ENCODE results near the gene GH2. TPM values are rescaled to one million over a fixed set of nuclear protein-coding genes. Genes with fewer than 3 reads are reported as not detected.
"Not testable (repeated sequence)": the region's sequence is repeated elsewhere in the genome, so short reads cannot be mapped to it uniquely, and the experiment has no call there.

GH2 gene
- total RNA-seq, 1 donor from 2014 or later: not detected

GRCh38 chr17:63880706-63881105 is 1.0 kb downstream of the GH2 start:
- Histone ChIP-seq H3K9me3 (no peaks in the 10 kb centered on the region), H3K36me3 (no peaks in the 10 kb centered on the region), H3K4me3 (no peak overlapping the region), H3K27me3 (ENCODE audit: low read depth) (no peaks in the 10 kb centered on the region), H3K27ac (no peak overlapping the region), H3K4me1 (no peaks in the 10 kb centered on the region)
- DNase-seq: no peak
- TF ChIP-seq, protein P1, sequence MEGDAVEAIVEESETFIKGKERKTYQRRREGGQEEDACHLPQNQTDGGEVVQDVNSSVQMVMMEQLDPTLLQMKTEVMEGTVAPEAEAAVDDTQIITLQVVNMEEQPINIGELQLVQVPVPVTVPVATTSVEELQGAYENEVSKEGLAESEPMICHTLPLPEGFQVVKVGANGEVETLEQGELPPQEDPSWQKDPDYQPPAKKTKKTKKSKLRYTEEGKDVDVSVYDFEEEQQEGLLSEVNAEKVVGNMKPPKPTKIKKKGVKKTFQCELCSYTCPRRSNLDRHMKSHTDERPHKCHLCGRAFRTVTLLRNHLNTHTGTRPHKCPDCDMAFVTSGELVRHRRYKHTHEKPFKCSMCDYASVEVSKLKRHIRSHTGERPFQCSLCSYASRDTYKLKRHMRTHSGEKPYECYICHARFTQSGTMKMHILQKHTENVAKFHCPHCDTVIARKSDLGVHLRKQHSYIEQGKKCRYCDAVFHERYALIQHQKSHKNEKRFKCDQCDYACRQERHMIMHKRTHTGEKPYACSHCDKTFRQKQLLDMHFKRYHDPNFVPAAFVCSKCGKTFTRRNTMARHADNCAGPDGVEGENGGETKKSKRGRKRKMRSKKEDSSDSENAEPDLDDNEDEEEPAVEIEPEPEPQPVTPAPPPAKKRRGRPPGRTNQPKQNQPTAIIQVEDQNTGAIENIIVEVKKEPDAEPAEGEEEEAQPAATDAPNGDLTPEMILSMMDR (IDR thresholded peaks at IDR 0.05): no peak
- ATAC-seq: no peak
- intact Hi-C loops (cut with DNase I): no loop called here

DNA sequence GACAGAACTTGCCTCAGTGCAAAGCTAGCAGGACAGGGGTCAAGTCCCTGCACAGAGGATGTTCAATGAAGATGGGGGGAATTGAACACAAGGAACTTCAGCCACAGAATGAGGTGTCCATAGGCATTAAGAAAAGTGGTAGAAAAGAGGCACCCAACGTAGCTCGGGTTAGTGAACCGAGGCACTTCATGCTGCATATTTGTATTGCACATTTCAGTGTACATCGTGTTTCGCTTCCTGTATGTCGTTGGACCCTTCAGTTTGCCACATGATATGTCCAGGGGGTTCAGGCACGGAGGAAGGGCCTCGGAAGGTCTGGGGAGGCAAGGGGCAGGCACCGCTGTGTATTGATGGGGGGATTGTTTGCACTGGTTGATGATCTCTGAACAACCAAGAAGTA is 3.3 kb downstream of the GH2 start:
- intact Hi-C loops (cut with DNase I); H3K27me3 ChIP-seq (ENCODE audit: low read depth); DNase-seq; H3K4me1 ChIP-seq; H3K27ac ChIP-seq; H3K36me3 ChIP-seq; H3K9me3 ChIP-seq; H3K4me3 ChIP-seq; ATAC-seq: not testable (repeated sequence)

DNA sequence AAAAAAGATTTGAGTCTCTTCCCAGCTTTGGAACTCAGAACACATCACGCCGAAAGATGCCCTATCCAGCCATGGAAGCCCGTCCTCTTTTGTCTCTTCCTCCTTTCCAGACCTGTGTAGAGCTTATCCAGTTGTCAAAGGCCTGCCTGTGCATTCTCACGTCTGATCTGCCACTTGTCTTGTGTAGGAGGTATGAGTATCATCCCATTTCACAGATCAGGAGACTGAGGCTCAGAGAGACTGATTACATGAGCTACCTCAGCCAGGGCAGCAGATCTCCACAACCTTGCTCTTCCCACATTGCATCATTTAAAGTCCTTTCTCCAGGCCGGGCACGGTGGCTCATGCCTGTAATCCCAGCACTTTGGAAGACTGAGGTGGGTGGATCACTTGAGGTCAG is 7.1 kb downstream of the GH2 start:
- H3K27ac ChIP-seq; intact Hi-C loops (cut with DNase I); H3K36me3 ChIP-seq; H3K9me3 ChIP-seq; H3K4me3 ChIP-seq; H3K27me3 ChIP-seq (ENCODE audit: low read depth); DNase-seq; H3K4me1 ChIP-seq; ATAC-seq: not testable (repeated sequence)

DNA sequence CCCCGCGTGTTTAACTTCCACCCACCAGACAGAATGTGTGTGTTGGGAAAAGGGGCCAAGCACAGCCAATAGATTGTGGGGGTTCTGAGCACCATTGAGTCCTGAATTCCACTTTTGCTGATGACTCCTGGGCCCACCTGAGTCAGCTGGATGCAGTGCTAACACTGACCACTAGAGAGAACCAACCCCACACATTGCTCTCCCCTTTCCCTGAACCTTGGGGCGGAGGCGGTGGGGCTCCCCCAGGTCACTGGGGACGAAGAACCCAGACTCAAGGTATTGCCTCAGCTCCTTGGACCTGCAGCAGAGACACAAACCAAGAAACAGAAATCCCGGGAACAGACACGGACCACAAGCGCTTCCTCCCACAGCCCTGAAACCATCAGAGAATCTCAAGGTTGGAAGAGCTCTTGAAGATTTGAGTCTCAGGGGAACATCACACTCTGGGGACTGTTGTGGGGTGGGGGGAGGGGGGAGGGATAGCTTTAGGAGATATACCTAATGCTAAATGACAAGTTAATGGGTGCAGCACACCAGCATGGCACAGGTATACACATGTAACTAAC is 7.6 kb downstream of the GH2 start:
- ATAC-seq; DNase-seq; H3K27ac ChIP-seq; intact Hi-C loops (cut with DNase I); H3K9me3 ChIP-seq; H3K4me1 ChIP-seq; H3K4me3 ChIP-seq; H3K27me3 ChIP-seq (ENCODE audit: low read depth); H3K36me3 ChIP-seq: not testable (repeated sequence)

DNA sequence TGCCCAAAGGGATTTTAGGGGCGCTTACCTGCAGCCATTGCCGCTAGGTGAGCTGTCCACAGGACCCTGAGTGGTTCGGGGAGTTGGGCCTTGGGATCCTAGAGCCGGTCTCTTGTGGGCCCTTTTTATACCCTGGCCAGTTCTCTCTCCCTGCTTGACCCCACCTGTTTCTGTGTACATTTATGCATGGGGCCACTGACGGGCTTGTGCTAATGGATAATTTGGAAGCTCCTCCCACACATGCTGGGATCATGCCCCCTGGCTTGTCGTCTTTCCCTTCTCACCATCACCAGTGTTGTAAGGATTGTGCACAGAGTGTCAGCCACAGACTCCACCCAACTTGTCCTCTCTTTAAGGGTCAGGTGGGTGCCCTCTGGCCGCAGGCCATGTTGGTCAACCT is 8.2 kb downstream of the GH2 start, which contains the start of gene CSH2:
Gene CSH2, minus strand, starts transcription at position 101 of the 400 bp plus-strand sequence. Its CDS starts 63 bp downstream, at position 38.
- H3K27ac ChIP-seq; H3K27me3 ChIP-seq (ENCODE audit: low read depth); H3K36me3 ChIP-seq; H3K4me1 ChIP-seq; ATAC-seq; DNase-seq; H3K9me3 ChIP-seq; intact Hi-C loops (cut with DNase I); H3K4me3 ChIP-seq: not testable (repeated sequence)

DNA sequence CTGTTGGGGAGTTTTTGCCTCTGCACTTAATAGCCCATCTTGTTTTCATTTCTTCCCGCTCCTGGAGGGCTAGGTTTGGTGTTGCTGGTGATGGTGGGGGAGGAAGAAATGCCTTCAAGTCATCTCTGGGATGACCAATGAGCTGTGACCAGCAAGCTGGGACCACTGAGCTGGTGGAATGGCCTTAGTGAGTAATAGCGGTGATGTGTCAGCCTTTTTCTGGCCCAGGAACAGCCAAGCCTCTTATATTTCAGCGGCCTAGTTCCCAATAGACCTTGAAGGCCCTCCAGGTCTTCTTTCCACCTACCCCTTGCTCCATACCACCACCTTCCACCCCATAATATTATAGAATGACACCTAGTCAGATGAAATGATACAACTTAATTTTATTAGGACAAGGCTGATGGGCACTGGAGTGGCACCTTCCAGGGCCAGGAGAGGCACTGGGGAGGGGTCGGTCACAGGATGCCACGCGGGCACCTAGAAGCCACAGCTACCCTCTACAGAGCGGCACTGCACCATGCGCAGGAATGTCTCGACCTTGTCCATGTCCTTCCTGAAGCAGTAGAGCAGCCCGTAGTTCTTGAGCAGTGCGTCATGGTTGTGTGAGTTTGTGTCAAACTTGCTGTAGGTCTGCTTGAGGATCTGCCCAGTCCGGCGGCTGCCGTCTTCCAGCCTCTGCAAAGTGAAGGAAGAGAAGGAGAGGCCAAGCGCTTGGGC is 9.9 kb downstream of the GH2 start:
- ATAC-seq; H3K27me3 ChIP-seq (ENCODE audit: low read depth); H3K27ac ChIP-seq; H3K9me3 ChIP-seq; H3K36me3 ChIP-seq; intact Hi-C loops (cut with DNase I); H3K4me1 ChIP-seq; DNase-seq; H3K4me3 ChIP-seq: not testable (repeated sequence)

- intact Hi-C loops (cut with DNase I); H3K4me3 ChIP-seq; ATAC-seq; H3K27me3 ChIP-seq (ENCODE audit: low read depth); H3K9me3 ChIP-seq; DNase-seq; H3K4me1 ChIP-seq; H3K27ac ChIP-seq; H3K36me3 ChIP-seq: not testable (repeated sequence)
These were observed 11.5 kb downstream of the GH2 start for GRCh38 chr17:63870292-63870665.

DNA sequence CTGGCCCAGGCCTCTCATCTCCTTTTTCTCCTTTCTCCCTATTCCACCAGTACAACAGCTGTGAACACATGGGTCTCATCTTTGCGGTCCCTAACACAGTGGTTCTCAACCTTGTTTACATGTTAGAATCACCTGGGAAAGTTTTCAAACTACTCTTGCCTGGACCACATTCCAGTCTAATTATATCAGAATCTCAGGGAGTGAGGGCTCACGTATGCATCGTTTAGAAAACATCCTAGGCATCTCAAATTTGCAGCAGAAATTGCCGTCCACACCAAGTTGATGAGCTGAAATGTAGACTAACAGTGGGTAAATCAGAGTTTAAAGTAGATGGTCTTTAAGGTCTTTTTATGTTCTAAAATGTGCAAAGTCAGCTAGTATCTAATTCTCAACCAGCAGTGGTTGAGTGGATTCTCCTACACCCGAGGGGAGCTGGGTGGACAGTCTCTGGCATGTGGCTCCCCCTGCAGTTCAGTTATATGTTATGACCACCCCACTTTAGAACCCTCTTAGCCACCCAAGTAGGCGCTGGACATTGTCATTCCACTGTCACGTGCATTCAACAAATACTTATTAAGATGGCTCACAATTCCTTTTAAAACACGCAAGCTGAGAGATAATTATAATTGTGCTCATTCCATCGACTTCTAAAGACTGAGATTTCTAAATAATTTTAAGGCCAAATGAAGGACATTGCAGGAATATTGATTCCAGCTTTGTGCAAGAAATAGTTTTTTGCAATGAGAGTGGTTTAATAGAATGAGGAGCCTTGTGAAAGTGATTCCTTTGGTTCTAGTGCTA is 12.1 kb downstream of the GH2 start:
- H3K27ac ChIP-seq; intact Hi-C loops (cut with DNase I); H3K27me3 ChIP-seq (ENCODE audit: low read depth); H3K4me3 ChIP-seq; H3K4me1 ChIP-seq; H3K36me3 ChIP-seq; H3K9me3 ChIP-seq; DNase-seq: not testable (repeated sequence)
- peak; percentile 56 to 74 for ATAC-seq

- H3K27ac ChIP-seq; intact Hi-C loops (cut with DNase I); H3K36me3 ChIP-seq; ATAC-seq; H3K27me3 ChIP-seq (ENCODE audit: low read depth); H3K9me3 ChIP-seq; DNase-seq; H3K4me3 ChIP-seq; H3K4me1 ChIP-seq: not testable (repeated sequence)
These were observed 15.1 kb downstream of the GH2 start for GRCh38 chr17:63866625-63867024.

Measured in lower lobe of right lung (tissue), 2 donors.